Erythroblast (primary cell): ENCODE measurements around the gene PTMA.

ENCODE experiments used
- DNase-seq, 2 experiments: peaks; one replicate each; lab custom pipeline; 2025; lab: John Stamatoyannopoulos, UW
- GATA1 ChIP-seq: IDR thresholded peaks from 2 replicates; pipeline ENCODE4 v1.6.1; 2011; ENCODE audit warnings: low read depth, mild to moderate bottlenecking, control low read depth, low read length, moderate library complexity
- POLR2A ChIP-seq: IDR thresholded peaks from 2 replicates; pipeline ENCODE4 v1.6.1; 2011; ENCODE audit warnings: mild to moderate bottlenecking, low read length

The PTMA gene

GRCh38 chr2:231667496-231667895 is 40.8 kb upstream of the PTMA start:
- no peak for TF ChIP-seq GATA1
- TF ChIP-seq POLR2A, result no peak
- DNase-seq, result no peak

GRCh38 chr2:231668981-231669380 is 39.3 kb upstream of the PTMA start:
- DNase-seq, result no peak
- TF ChIP-seq POLR2A (no peak), GATA1 (no peak)

GRCh38 chr2:231671270-231672050 is 36.9 kb upstream of the PTMA start:
- no peak for DNase-seq
- TF ChIP-seq GATA1 (no peak), POLR2A (no peak)

GRCh38 chr2:231672617-231673347 is 35.5 kb upstream of the PTMA start:
- peak; percentile 76 to 81 for DNase-seq
- TF ChIP-seq POLR2A, result no peak
- TF ChIP-seq GATA1, result no peak

- no peak for TF ChIP-seq POLR2A
- TF ChIP-seq GATA1, result no peak
- DNase-seq, result no peak
Measured at GRCh38 chr2:231673348-231673770, 35.0 kb upstream of the PTMA start.

- peak; percentile 71 to 78 for DNase-seq
- TF ChIP-seq POLR2A (peak; percentile 29), GATA1 (no peak)
Measured at GRCh38 chr2:231674587-231675338, 33.6 kb upstream of the PTMA start.

- no peak for TF ChIP-seq POLR2A
- no peak for TF ChIP-seq GATA1
- DNase-seq, result no peak
Measured at GRCh38 chr2:231676243-231676642, 32.1 kb upstream of the PTMA start.

- TF ChIP-seq GATA1 (no peak), POLR2A (no peak)
- peak; percentile 84 to 92 for DNase-seq
Measured at GRCh38 chr2:231677632-231678104, 30.7 kb upstream of the PTMA start.

- TF ChIP-seq POLR2A (no peak), GATA1 (no peak)
- no peak for DNase-seq
Measured at GRCh38 chr2:231679908-231680284, 28.4 kb upstream of the PTMA start.

GRCh38 chr2:231680285-231680991 is 27.9 kb upstream of the PTMA start:
- no peak for DNase-seq
- no peak for TF ChIP-seq GATA1
- TF ChIP-seq POLR2A, result no peak

- DNase-seq, result no peak
- no peak for TF ChIP-seq GATA1
- TF ChIP-seq POLR2A, result no peak
Measured at GRCh38 chr2:231680992-231681852, 27.1 kb upstream of the PTMA start.

GRCh38 chr2:231682603-231683291 is 25.6 kb upstream of the PTMA start:
- DNase-seq, result no peak
- TF ChIP-seq POLR2A (no peak), GATA1 (no peak)
